PFSK-1 (cell line): ENCODE data around the gene FUT1.

Experiments used
- FOXP2 ChIP-seq: optimal IDR thresholded peaks from 2 replicates; pipeline ENCODE3; 2011; ENCODE audit warnings: borderline replicate concordance, control low read depth, inconsistent platforms; ENCODE audit not compliant: insufficient read depth; ENCODE audit errors: extremely low read length, extremely low read depth
- POLR2AphosphoS5 ChIP-seq: IDR thresholded peaks from 2 replicates; pipeline ENCODE4 v1.6.1; 2012; ENCODE audit warnings: low read depth, mild to moderate bottlenecking, control low read depth, low read length, moderate library complexity
- REST ChIP-seq, 2 experiments: IDR thresholded peaks; 2 replicates each; pipeline versions ENCODE4 v1.6.1 to v1.8.0; 2011 to 2012; ENCODE audit warnings: low read depth in 2 of 2, low read length in 2 of 2, control low read depth in 1 of 2, inconsistent platforms in 1 of 2, mild to moderate bottlenecking in 1 of 2, moderate library complexity in 1 of 2; ENCODE audit not compliant: insufficient read depth in 1 of 2
- SIN3A ChIP-seq: IDR thresholded peaks from 2 replicates; pipeline ENCODE4 v1.6.1; 2012; ENCODE audit warnings: mild to moderate bottlenecking, low read length, moderate library complexity, borderline replicate concordance; ENCODE audit not compliant: insufficient read depth
- TAF1 ChIP-seq: IDR thresholded peaks from 2 replicates; pipeline ENCODE4 v1.6.1; 2012; ENCODE audit warnings: low read length, control low read depth, borderline replicate concordance; ENCODE audit not compliant: insufficient read depth

Gene FUT1

GRCh38 chr19:48734625-48735024, 17.8 kb downstream of the FUT1 start:
- TF ChIP-seq SIN3A, result no peak
- TF ChIP-seq REST (IDR thresholded peaks at IDR 0.05; ENCODE audit: insufficient read depth in 1 of 2, low read depth in 2 of 2, low read length in 2 of 2), result no peak
- TF ChIP-seq FOXP2, result no peak
- no peak for TF ChIP-seq POLR2AphosphoS5
- no peak for TF ChIP-seq TAF1

GRCh38 chr19:48731452-48731851, 21.0 kb downstream of the FUT1 start:
- TF ChIP-seq REST (IDR thresholded peaks at IDR 0.05; ENCODE audit: insufficient read depth in 1 of 2, low read depth in 2 of 2, low read length in 2 of 2) (no peak), POLR2AphosphoS5 (no peak), SIN3A (no peak), FOXP2 (no peak), TAF1 (no peak)

GRCh38 chr19:48728911-48729664, 23.4 kb downstream of the FUT1 start:
- TF ChIP-seq TAF1 (no peak), FOXP2 (no peak), REST (IDR thresholded peaks at IDR 0.05; ENCODE audit: insufficient read depth in 1 of 2, low read depth in 2 of 2, low read length in 2 of 2) (no peak), POLR2AphosphoS5 (no peak), SIN3A (no peak)

GRCh38 chr19:48726556-48726955, 25.9 kb downstream of the FUT1 start:
- TF ChIP-seq FOXP2 (no peak), SIN3A (no peak), REST (IDR thresholded peaks at IDR 0.05; ENCODE audit: insufficient read depth in 1 of 2, low read depth in 2 of 2, low read length in 2 of 2) (no peak), TAF1 (no peak)
